ENCODE measurements around the gene PNPLA7.
"Not testable (repeated sequence)": the region's sequence is repeated elsewhere in the genome, so short reads cannot be mapped to it uniquely, and the experiment has no call there.

The PNPLA7 gene

GRCh38 chr9:137410891-137411249 lies 139.3 kb downstream of the PNPLA7 start:
- no peak overlapping the region for H3K4me2 ChIP-seq (ENCODE audit: low read length)
- H3K4me1 ChIP-seq: no peaks in the 10 kb centered on the region
- no peak overlapping the region for H2AFZ ChIP-seq
- no peaks in the 10 kb centered on the region for H3K9me3 ChIP-seq (ENCODE audit: control insufficient read depth, low read length)
- H3K36me3 ChIP-seq (ENCODE audit: control insufficient read depth, insufficient read depth, low read length): no peaks in the 10 kb centered on the region
- H3K79me2 ChIP-seq: peaks cover 2% of the 10 kb centered on the region
- H3K4me3 ChIP-seq (ENCODE audit: low read depth, low read length): no peak overlapping the region
- no peak overlapping the region for H3K9ac ChIP-seq
- H3K27me3 ChIP-seq (ENCODE audit: control insufficient read depth, insufficient read depth, low read length): no peaks in the 10 kb centered on the region
- TF ChIP-seq CTCF (IDR thresholded peaks at IDR 0.05): no peak
- H3K27ac ChIP-seq: no peak overlapping the region

- H3K9me3 ChIP-seq (ENCODE audit: control insufficient read depth, low read length); H3K79me2 ChIP-seq; H3K27ac ChIP-seq; H3K4me1 ChIP-seq; H3K4me3 ChIP-seq (ENCODE audit: low read depth, low read length); H3K4me2 ChIP-seq (ENCODE audit: low read length); H3K27me3 ChIP-seq (ENCODE audit: control insufficient read depth, insufficient read depth, low read length); H2AFZ ChIP-seq; H3K9ac ChIP-seq; H3K36me3 ChIP-seq (ENCODE audit: control insufficient read depth, insufficient read depth, low read length): not testable (repeated sequence)
Measured at GRCh38 chr9:137410236-137410890, 139.8 kb downstream of the PNPLA7 start.

Data from parathyroid adenoma (tissue), 2 donors.